ENCODE data around the gene IFFO2. TPM values are rescaled to one million over a fixed set of nuclear protein-coding genes. Genes with fewer than 3 reads are reported as not detected.

IFFO2 gene
- total RNA-seq, 1 experiment from 2014 or later = 18.7 TPM

DNA sequence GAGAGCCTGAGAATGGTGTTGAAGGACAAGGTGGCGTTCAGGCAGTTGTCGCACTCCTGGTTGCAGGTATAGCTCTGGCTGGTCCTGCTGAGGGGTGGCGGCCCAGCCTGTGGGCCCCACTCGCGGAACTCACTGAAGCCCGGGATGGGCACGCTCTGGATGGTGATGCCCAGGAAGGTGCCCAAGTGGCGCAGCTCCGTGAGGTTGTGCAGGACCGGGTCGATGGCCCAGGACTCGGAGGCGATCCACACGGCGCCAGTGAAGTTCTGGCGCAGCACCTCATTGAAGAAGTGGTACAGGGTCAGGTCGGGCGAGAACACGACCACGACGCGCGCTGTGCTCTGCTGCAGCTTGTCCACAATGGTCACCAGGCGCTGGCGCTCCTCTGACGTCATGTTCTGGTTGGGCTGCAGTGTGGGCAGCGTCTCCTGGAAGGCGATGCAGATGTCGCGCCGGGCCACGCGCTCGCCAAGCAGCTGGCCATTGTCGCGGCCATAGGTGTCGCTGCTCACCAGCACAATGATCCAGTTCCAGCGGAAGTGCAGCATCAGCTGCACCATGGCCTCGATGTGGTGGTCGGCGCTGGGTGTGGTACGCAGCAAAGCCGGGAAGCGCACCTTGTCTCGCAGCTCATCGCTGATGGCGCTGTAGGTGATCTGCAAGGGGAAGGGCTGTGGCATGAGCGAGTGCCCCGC, 102.0 kb downstream of the IFFO2 start:
- DNase-seq = no peak
- no peaks in the 10 kb centered on the region; the same call in 1 of the 2 replicates for H3K27me3 ChIP-seq (replicated peaks; ENCODE audit: control insufficient read depth, insufficient read depth, low read length)
- no peak overlapping the region for H3K4me3 Mint-ChIP-seq (ENCODE audit: unreplicated experiment)
- intact Hi-C loops (cut with micrococcal nuclease; ENCODE audit: unreplicated experiment) = no loop called here
- H3K4me1 ChIP-seq = no peaks in the 10 kb centered on the region
- H3K27ac Mint-ChIP-seq (ENCODE audit: unreplicated experiment) = no peak overlapping the region
- no peaks in the 10 kb centered on the region for H3K36me3 ChIP-seq (ENCODE audit: control insufficient read depth, insufficient read depth, low read length)
- ChIA-PET POLR2A (no interaction called here), CTCF (no interaction called here)
- H3K27me3 Mint-ChIP-seq (ENCODE audit: insufficient read depth, unreplicated experiment) = peaks cover 12% of the 10 kb centered on the region
- no peak overlapping the region for H3K4me3 ChIP-seq (ENCODE audit: low read depth, low read length)
- H3K4me1 Mint-ChIP-seq (ENCODE audit: low read depth, unreplicated experiment) = no peaks in the 10 kb centered on the region
- no peaks in the 10 kb centered on the region for H3K9me3 ChIP-seq
- H3K9me3 Mint-ChIP-seq (ENCODE audit: unreplicated experiment) = no peaks in the 10 kb centered on the region
- H3K36me3 Mint-ChIP-seq (ENCODE audit: insufficient read depth, unreplicated experiment) = no peaks in the 10 kb centered on the region
- BruUV-seq (replicated peaks) = no TSS peak
- TF ChIP-seq CTCF (IDR thresholded peaks at IDR 0.05; ENCODE audit: insufficient read depth in 1 of 2, low read depth in 1 of 2, low read length in 1 of 2, severe bottlenecking in 1 of 2, unreplicated experiment in 1 of 2) = no peak

Small RNA genes within 50 kb of the gene (microRNA-seq; reads per million reads assigned to microRNA genes)
- gene MIR1290 (not detected), gene MIR4695 (not detected)

Other genes starting within 250 kb of the IFFO2 start
- not detected in 2 replicates for gene TAS1R2, start 97.0 kb downstream of the IFFO2 start, total RNA-seq (2022)
- 15.3 and 18.0 TPM in 2 replicates for gene ALDH4A1, start 54.1 kb downstream of the IFFO2 start, total RNA-seq (2022)